Liver (tissue), 9 donors: ENCODE results near the gene RARRES1. TPM values are rescaled to one million over a fixed set of nuclear protein-coding genes. Genes with fewer than 3 reads are reported as not detected.

Source experiments
- DNase-seq: peaks from one replicate; pipeline ENCODE4 v3.0.0-alpha.2; 2017; ENCODE audit warnings: low spot score
- H3K27ac ChIP-seq, 2 donors: one replicate each; pipeline ENCODE4 v1.7.0; 2013; ENCODE audit warnings: inconsistent platforms in 2 of 2, low read length in 2 of 2, control low read depth in 1 of 2, low read depth in 1 of 2, mild to moderate bottlenecking in 1 of 2
- H3K27me3 ChIP-seq, 4 donors: one replicate each; pipeline versions ENCODE4 v1.6.1 to v1.7.0; 2013; ENCODE audit warnings: low read length in 3 of 4, inconsistent platforms in 1 of 4, mild to moderate bottlenecking in 1 of 4, moderate library complexity in 1 of 4; ENCODE audit not compliant: control insufficient read depth in 4 of 4, insufficient read depth in 4 of 4
- H3K36me3 ChIP-seq, 4 donors: one replicate each; pipeline versions ENCODE4 v1.6.1 to v1.7.0; 2013; ENCODE audit warnings: low read length in 3 of 4, mild to moderate bottlenecking in 3 of 4, low read depth in 1 of 4, moderate library complexity in 1 of 4; ENCODE audit not compliant: control insufficient read depth in 4 of 4, insufficient read depth in 3 of 4
- H3K4me1 ChIP-seq, 4 donors: one replicate each; pipeline versions ENCODE4 v1.6.1 to v1.7.0; 2013; ENCODE audit warnings: low read length in 3 of 4, mild to moderate bottlenecking in 3 of 4, moderate library complexity in 1 of 4; ENCODE audit not compliant: control insufficient read depth in 4 of 4, insufficient read depth in 4 of 4
- H3K4me3 ChIP-seq, 3 donors: one replicate each; pipeline versions ENCODE4 v1.6.1 to v1.7.0; 2013; ENCODE audit warnings: low read length in 3 of 3, control low read depth in 1 of 3, low read depth in 1 of 3, mild to moderate bottlenecking in 1 of 3
- H3K9ac ChIP-seq, 2 donors: one replicate each; pipeline ENCODE4 v1.7.0; 2013; ENCODE audit warnings: low read length in 2 of 2, mild to moderate bottlenecking in 2 of 2, moderate library complexity in 2 of 2, control low read depth in 1 of 2, low read depth in 1 of 2
- H3K9me3 ChIP-seq, 4 donors: one replicate each; pipeline versions ENCODE4 v1.6.1 to v1.7.0; 2013; ENCODE audit warnings: low read length in 3 of 4; ENCODE audit not compliant: control insufficient read depth in 4 of 4
- ATF3 ChIP-seq: IDR thresholded peaks from 2 replicates; pipeline ENCODE4 v1.6.1; 2016; ENCODE audit warnings: antibody characterized with exemption
- CTCF ChIP-seq: fragments of 150-350 bp; IDR thresholded peaks from 2 replicates; pipeline ENCODE4 v1.5.1; 2017; ENCODE audit warnings: improper control_type of control experiment, low read depth, low read length; ENCODE audit not compliant: missing input control
- FOXA1 ChIP-seq: IDR thresholded peaks from 2 replicates; pipeline ENCODE4 v1.6.1; 2016; ENCODE audit warnings: antibody characterized with exemption
- FOXA2 ChIP-seq: IDR thresholded peaks from 2 replicates; pipeline ENCODE4 v1.6.1; 2016; ENCODE audit warnings: antibody characterized with exemption
- HNF4G ChIP-seq: IDR thresholded peaks from 2 replicates; pipeline ENCODE4 v1.6.1; 2016; ENCODE audit warnings: antibody characterized with exemption
- MAX ChIP-seq: IDR thresholded peaks from 2 replicates; pipeline ENCODE4 v1.6.1; 2016; ENCODE audit warnings: antibody characterized with exemption
- REST ChIP-seq: IDR thresholded peaks from 2 replicates; pipeline ENCODE4 v1.6.1; 2016; ENCODE audit warnings: antibody characterized with exemption, mild to moderate bottlenecking
- RXRA ChIP-seq, 2 donors: IDR thresholded peaks; 2 replicates each; pipeline ENCODE4 v1.6.1; 2017 to 2018; ENCODE audit warnings: antibody characterized with exemption in 2 of 2, mild to moderate bottlenecking in 1 of 2
- SP1 ChIP-seq: IDR thresholded peaks from 2 replicates; pipeline ENCODE4 v1.6.1; 2018; ENCODE audit warnings: antibody characterized with exemption, mild to moderate bottlenecking
- TAF1 ChIP-seq: conservative IDR thresholded peaks from 2 replicates; pipeline ENCODE4 v1.6.1; 2016; ENCODE audit warnings: antibody characterized with exemption, mild to moderate bottlenecking
- ZBTB33 ChIP-seq: IDR thresholded peaks from 2 replicates; pipeline ENCODE4 v1.6.1; 2016; ENCODE audit warnings: antibody characterized with exemption
- WGBS: extraction: QIAGEN DNeasy Blood & Tissue Kit; methylation state at CpG from one replicate; pipeline ENCODE4 v1.1.7; 2013; 5-methylcytosine and 5-hydroxymethylcytosine counted together
- polyA plus RNA-seq, 2 donors: library from polyadenylated mRNA; stranded (reverse) in 1 of 2; unstranded in 1 of 2; fragments of 200-250 nt in 1 of 2; fragments of >200 nt in 1 of 2; fragmentation: Nextera tagmentation in 1 of 2; extraction: Ambion mirVana in 1 of 2; gene quantifications; one replicate each; pipeline versions ENCODE4 v1.2.1 to v1.2.3, GENCODE V29; 2013 to 2015
- total RNA-seq, 2 donors: library from RNA; depleted of rRNA; stranded (reverse); fragments of >200 nt; gene quantifications; one replicate each; pipeline ENCODE4 v1.2.3, GENCODE V29; 2014
- donor health status: healthy.
- donor health status: healthy.
- donor health status: healthy.
- donor health status: healthy.
- donor health status: healthy.

Gene RARRES1
- total and polyA plus RNA-seq, 4 donors: 0.92 to 6.9 (median 2.4) TPM

- no peak for TF ChIP-seq ZBTB33
Measured at GRCh38 chr3:158666416-158666815, 65.8 kb downstream of the RARRES1 start (continued).

- WGBS: 99% methylated on average over 1 of the region's 1 CpG
- no peak overlapping the region for H3K4me3 ChIP-seq
- DNase-seq: no peak
- H3K36me3 ChIP-seq: peaks cover 0 to 68% (median 44%) of the 10 kb centered on the region in 4 donors
- no peak overlapping the region for H3K9ac ChIP-seq
- no peaks in the 10 kb centered on the region for H3K27me3 ChIP-seq
- no peaks in the 10 kb centered on the region for H3K9me3 ChIP-seq
- H3K27ac ChIP-seq: no peak overlapping the region
- H3K4me1 ChIP-seq: no peaks in the 10 kb centered on the region
- no peak for TF ChIP-seq ZBTB33
- TF ChIP-seq FOXA2: no peak
Measured at GRCh38 chr3:158663832-158664231, 68.4 kb downstream of the RARRES1 start.

GRCh38 chr3:158663246-158663645, 69.0 kb downstream of the RARRES1 start:
- Histone ChIP-seq H3K9me3 (no peaks in the 10 kb centered on the region), H3K4me1 (no peaks in the 10 kb centered on the region), H3K27me3 (no peaks in the 10 kb centered on the region), H3K36me3 (peaks cover 0 to 64% (median 42%) of the 10 kb centered on the region in 4 donors), H3K9ac (no peak overlapping the region), H3K27ac (no peak overlapping the region), H3K4me3 (no peak overlapping the region)
- WGBS: 93% methylated on average over 1 of the region's 1 CpG
- TF ChIP-seq SP1 (no peak), FOXA2 (no peak), RXRA (IDR thresholded peaks at IDR 0.05) (no peak), FOXA1 (no peak), HNF4G (no peak), CTCF (no peak), ATF3 (no peak), MAX (no peak), REST (no peak), ZBTB33 (no peak), TAF1 (no peak)
- no peak for DNase-seq
